SK-N-SH (cell line): ENCODE data around the gene CTNNB1. TPM values are rescaled to one million over a fixed set of nuclear protein-coding genes. Genes with fewer than 3 reads are reported as not detected.

Experiments
- CTCF ChIA-PET: fragments of 300-600, 350-600 bp; formaldehyde crosslinking; extraction: SDS; loops from one replicate; lab custom pipeline; 2021; lab: Yijun Ruan, JAX
- POLR2A ChIA-PET: fragments of 350-600 bp; sonication (Branson Sonifier 250); formaldehyde crosslinking; extraction: SDS; loops from one replicate; lab custom pipeline; 2020; ENCODE audit warnings: antibody characterized with exemption, inconsistent platforms; lab: Yijun Ruan, JAX
- DNase-seq: peaks from one replicate; pipeline ENCODE4 v3.0.0; 2012
- H2AFZ ChIP-seq: fragments of 200-600 bp; sonication (generic); 2 replicates; pipeline ENCODE4 v1.8.1; 2016; ENCODE audit warnings: antibody characterized with exemption, mild to moderate bottlenecking, low read depth
- H3F3A ChIP-seq: fragments of 200-600 bp; sonication (generic); replicated peaks from 2 replicates; pipeline ENCODE3; 2016; ENCODE audit warnings: antibody characterized with exemption, mild to moderate bottlenecking; ENCODE audit not compliant: insufficient read depth
- H3K27ac ChIP-seq, 2 experiments: fragments of 200-500 bp in 1 of 2; fragments of 200-600 bp in 1 of 2; sonication (Bioruptor generic) in 1 of 2; sonication (generic), shearing (Covaris generic) in 1 of 2; 2 replicates each; pipeline versions ENCODE4 v1.5.1 to v1.6.1; 2014 to 2016; ENCODE audit warnings: low read depth in 2 of 2, inconsistent platforms in 1 of 2, low read length in 1 of 2, mild to moderate bottlenecking in 1 of 2, mixed read lengths in 1 of 2
- H3K27me3 ChIP-seq: fragments of 200-600 bp; sonication (generic), shearing (Covaris generic); 2 replicates; pipeline ENCODE4 v1.6.1; 2016; ENCODE audit warnings: mixed run types; ENCODE audit not compliant: insufficient read depth
- H3K36me3 ChIP-seq, 2 experiments: fragments of 200-500 bp in 1 of 2; fragments of 200-600 bp in 1 of 2; sonication (Bioruptor generic) in 1 of 2; sonication (generic) in 1 of 2; replicated peaks in 1 of 2; 2 replicates each; pipeline versions ENCODE3 to v1.5.1; 2014 to 2016; ENCODE audit warnings: low read length in 1 of 2, mild to moderate bottlenecking in 1 of 2; ENCODE audit not compliant: insufficient read depth in 2 of 2, control insufficient read depth in 1 of 2
- H3K4me1 ChIP-seq, 2 experiments: fragments of 200-500 bp in 1 of 2; fragments of 200-600 bp in 1 of 2; sonication (Bioruptor generic) in 1 of 2; sonication (generic), shearing (Covaris generic) in 1 of 2; 2 replicates each; pipeline versions ENCODE4 v1.5.1 to v1.6.1; 2014 to 2016; ENCODE audit warnings: low read depth in 1 of 2, low read length in 1 of 2, mixed run types in 1 of 2; ENCODE audit not compliant: insufficient read depth in 2 of 2, control insufficient read depth in 1 of 2
- H3K4me2 ChIP-seq: fragments of 200-600 bp; sonication (generic), shearing (Covaris generic); 2 replicates; pipeline ENCODE4 v1.6.1; 2017; ENCODE audit warnings: mixed run types
- H3K4me3 ChIP-seq, 2 experiments: fragments of 200-500 bp in 1 of 2; fragments of 200-600 bp in 1 of 2; sonication (Bioruptor generic) in 1 of 2; sonication (generic), shearing (Covaris generic) in 1 of 2; 2 replicates each; pipeline versions ENCODE4 v1.5.1 to v1.8.1; 2014 to 2016; ENCODE audit warnings: low read depth in 2 of 2, inconsistent platforms in 1 of 2, low read length in 1 of 2, mild to moderate bottlenecking in 1 of 2, mixed read lengths in 1 of 2, moderate library complexity in 1 of 2
- H3K79me2 ChIP-seq: fragments of 200-600 bp; sonication (generic); 2 replicates; pipeline ENCODE4 v1.8.1; 2017; ENCODE audit warnings: mild to moderate bottlenecking; ENCODE audit not compliant: insufficient read depth
- H3K9ac ChIP-seq: fragments of 200-600 bp; sonication (generic); 2 replicates; pipeline ENCODE4 v1.6.1; 2017; ENCODE audit warnings: mixed run types
- H3K9me2 ChIP-seq: fragments of 200-600 bp; sonication (generic); 2 replicates; pipeline ENCODE4 v1.6.1; 2017; ENCODE audit warnings: mixed run types
- H3K9me3 ChIP-seq: fragments of 200-600 bp; sonication (generic); 2 replicates; pipeline ENCODE4 v1.6.1; 2017; ENCODE audit warnings: mixed run types, mild to moderate bottlenecking, moderate library complexity
- H4K20me1 ChIP-seq: fragments of 200-600 bp; sonication (generic); 2 replicates; pipeline ENCODE4 v1.6.1; 2017; ENCODE audit warnings: mild to moderate bottlenecking, mixed run types; ENCODE audit not compliant: insufficient read depth
- CHD2 ChIP-seq: fragments of 150-350 bp; IDR thresholded peaks from 2 replicates; pipeline ENCODE4 v1.6.1; 2018; ENCODE audit warnings: low read length; ENCODE audit not compliant: partially characterized antibody
- EP300 ChIP-seq, 2 experiments: IDR thresholded peaks; 2 replicates each; pipeline versions ENCODE4 v1.4.0 to v1.6.1; 2012; ENCODE audit warnings: borderline replicate concordance in 1 of 2, low read depth in 1 of 2, low read length in 1 of 2
- FOSL2 ChIP-seq: IDR thresholded peaks from 2 replicates; pipeline ENCODE4 v1.4.0; 2012; ENCODE audit warnings: low read depth, mild to moderate bottlenecking, moderate library complexity, borderline replicate concordance
- FOXJ3 ChIP-seq: sonication (generic); formaldehyde crosslinking; IDR thresholded peaks from 2 replicates; pipeline ENCODE4 v1.5.1; 2020; ENCODE audit warnings: mild to moderate bottlenecking, missing genetic modification reagents
- GABPA ChIP-seq: IDR thresholded peaks from 2 replicates; pipeline ENCODE4 v1.4.0; 2012; ENCODE audit warnings: low read depth, mild to moderate bottlenecking
- MEF2A ChIP-seq: IDR thresholded peaks from 2 replicates; pipeline ENCODE4 v1.4.0; 2012; ENCODE audit warnings: low read depth, borderline replicate concordance
- MXI1 ChIP-seq: IDR thresholded peaks from 2 replicates; pipeline ENCODE4 v1.6.1; 2012; ENCODE audit warnings: mild to moderate bottlenecking, low read depth, low read length, improper control_type of control experiment
- NFIC ChIP-seq: IDR thresholded peaks from 2 replicates; pipeline ENCODE4 v1.4.0; 2012; ENCODE audit warnings: borderline replicate concordance
- NRF1 ChIP-seq: IDR thresholded peaks from 2 replicates; pipeline ENCODE4 v1.6.1; 2012; ENCODE audit warnings: low read depth, mild to moderate bottlenecking, low read length
- RAD21 ChIP-seq: IDR thresholded peaks from 2 replicates; pipeline ENCODE4 v1.6.1; 2012; ENCODE audit warnings: mild to moderate bottlenecking, low read length
- RCOR1 ChIP-seq: fragments of 150-350 bp; IDR thresholded peaks from 2 replicates; pipeline ENCODE4 v1.6.1; 2017; ENCODE audit warnings: antibody characterized with exemption, low read length
- RFX5 ChIP-seq: IDR thresholded peaks from 2 replicates; pipeline ENCODE4 v1.6.1; 2012; ENCODE audit warnings: mild to moderate bottlenecking, improper control_type of control experiment, low read length
- RXRA ChIP-seq: IDR thresholded peaks from 2 replicates; pipeline ENCODE4 v1.4.0; 2012; ENCODE audit warnings: low read depth, mild to moderate bottlenecking, borderline replicate concordance
- SIN3A ChIP-seq: IDR thresholded peaks from 2 replicates; pipeline ENCODE4 v1.6.1; 2012; ENCODE audit warnings: low read depth, mild to moderate bottlenecking, low read length, moderate library complexity, borderline replicate concordance
- SMC3 ChIP-seq: IDR thresholded peaks from 2 replicates; pipeline ENCODE4 v1.6.1; 2012; ENCODE audit warnings: low read depth, low read length, improper control_type of control experiment
- TAF1 ChIP-seq: IDR thresholded peaks from 2 replicates; pipeline ENCODE4 v1.6.1; 2012; ENCODE audit warnings: low read depth, mild to moderate bottlenecking, low read length, moderate library complexity, borderline replicate concordance
- TCF12 ChIP-seq: IDR thresholded peaks from 2 replicates; pipeline ENCODE4 v1.4.0; 2012
- WGBS: methylation state at CpG from one replicate; pipeline ENCODE4 v1.1.6; 2017; ENCODE audit warnings: low lambda C conversion rate; 5-methylcytosine and 5-hydroxymethylcytosine counted together
- polyA plus RNA-seq, 3 experiments: library from polyadenylated mRNA; depleted of rRNA; stranded (reverse); fragments of >200 nt; gene quantifications; 2 replicates each; pipeline ENCODE4 v1.2.3, GENCODE V29; 2012
- TF ChIP-seq, protein P1 (sequence below): IDR thresholded peaks from 2 replicates; pipeline ENCODE4 v1.4.0; 2012; ENCODE audit warnings: low read depth, borderline replicate concordance
- TF ChIP-seq, protein P2 (sequence below): fragments of 200-600 bp; sonication (generic); IDR thresholded peaks from 2 replicates; pipeline ENCODE4 v1.6.1; 2017; ENCODE audit warnings: antibody characterized with exemption, mild to moderate bottlenecking, moderate library complexity
- TF ChIP-seq, protein P3 (sequence below): fragments of 150-350 bp; IDR thresholded peaks from 2 replicates; pipeline ENCODE4 v1.6.1; 2017; ENCODE audit warnings: antibody characterized with exemption, low read length, low read depth, borderline replicate concordance

CTNNB1 gene
- polyA plus RNA-seq, 1 of the 3 experiments (the other 2 are of a cell fraction) = 178 TPM

- TF ChIP-seq, protein P1, sequence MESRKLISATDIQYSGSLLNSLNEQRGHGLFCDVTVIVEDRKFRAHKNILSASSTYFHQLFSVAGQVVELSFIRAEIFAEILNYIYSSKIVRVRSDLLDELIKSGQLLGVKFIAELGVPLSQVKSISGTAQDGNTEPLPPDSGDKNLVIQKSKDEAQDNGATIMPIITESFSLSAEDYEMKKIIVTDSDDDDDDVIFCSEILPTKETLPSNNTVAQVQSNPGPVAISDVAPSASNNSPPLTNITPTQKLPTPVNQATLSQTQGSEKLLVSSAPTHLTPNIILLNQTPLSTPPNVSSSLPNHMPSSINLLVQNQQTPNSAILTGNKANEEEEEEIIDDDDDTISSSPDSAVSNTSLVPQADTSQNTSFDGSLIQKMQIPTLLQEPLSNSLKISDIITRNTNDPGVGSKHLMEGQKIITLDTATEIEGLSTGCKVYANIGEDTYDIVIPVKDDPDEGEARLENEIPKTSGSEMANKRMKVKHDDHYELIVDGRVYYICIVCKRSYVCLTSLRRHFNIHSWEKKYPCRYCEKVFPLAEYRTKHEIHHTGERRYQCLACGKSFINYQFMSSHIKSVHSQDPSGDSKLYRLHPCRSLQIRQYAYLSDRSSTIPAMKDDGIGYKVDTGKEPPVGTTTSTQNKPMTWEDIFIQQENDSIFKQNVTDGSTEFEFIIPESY = no peak
- TF ChIP-seq, protein P2, sequence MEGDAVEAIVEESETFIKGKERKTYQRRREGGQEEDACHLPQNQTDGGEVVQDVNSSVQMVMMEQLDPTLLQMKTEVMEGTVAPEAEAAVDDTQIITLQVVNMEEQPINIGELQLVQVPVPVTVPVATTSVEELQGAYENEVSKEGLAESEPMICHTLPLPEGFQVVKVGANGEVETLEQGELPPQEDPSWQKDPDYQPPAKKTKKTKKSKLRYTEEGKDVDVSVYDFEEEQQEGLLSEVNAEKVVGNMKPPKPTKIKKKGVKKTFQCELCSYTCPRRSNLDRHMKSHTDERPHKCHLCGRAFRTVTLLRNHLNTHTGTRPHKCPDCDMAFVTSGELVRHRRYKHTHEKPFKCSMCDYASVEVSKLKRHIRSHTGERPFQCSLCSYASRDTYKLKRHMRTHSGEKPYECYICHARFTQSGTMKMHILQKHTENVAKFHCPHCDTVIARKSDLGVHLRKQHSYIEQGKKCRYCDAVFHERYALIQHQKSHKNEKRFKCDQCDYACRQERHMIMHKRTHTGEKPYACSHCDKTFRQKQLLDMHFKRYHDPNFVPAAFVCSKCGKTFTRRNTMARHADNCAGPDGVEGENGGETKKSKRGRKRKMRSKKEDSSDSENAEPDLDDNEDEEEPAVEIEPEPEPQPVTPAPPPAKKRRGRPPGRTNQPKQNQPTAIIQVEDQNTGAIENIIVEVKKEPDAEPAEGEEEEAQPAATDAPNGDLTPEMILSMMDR = peak; percentile 68
- TF ChIP-seq RXRA (no peak), EP300 (IDR thresholded peaks at IDR 0.05; ENCODE audit: borderline replicate concordance in 1 of 2, low read depth in 1 of 2, low read length in 1 of 2) (no peak), SMC3 (no peak), MXI1 (peak; percentile 61; the same call in 1 of the 2 replicates), TCF12 (no peak), SIN3A (no peak)
Observed at GRCh38 chr3:41202834-41203345, 3.6 kb downstream of the CTNNB1 start (continued).

GRCh38 chr3:41204369-41204768 is 5.1 kb downstream of the CTNNB1 start:
- CTCF ChIA-PET = interaction anchor here (0.9 to 6.5 kb wide), 5 partner anchors 13 to 621 kb away, joined by 3 to 61 read pairs (median 4); no protein-coding TSS in a partner anchor
- peaks cover 94% of the 10 kb centered on the region for H4K20me1 ChIP-seq
- H3K36me3 ChIP-seq = peaks cover 0 to 9% of the 10 kb centered on the region in 2 experiments

More at GRCh38 chr3:41204369-41204768, 5.1 kb downstream of the CTNNB1 start:
- no peak overlapping the region for H2AFZ ChIP-seq
- no peak overlapping the region for H3K4me3 ChIP-seq
- peaks cover 13% of the 10 kb centered on the region in 2 experiments; a peak in 3 of 4 replicates for H3K4me1 ChIP-seq
- POLR2A ChIA-PET = interaction anchor here (0.6 kb wide), 1 partner anchor 11 kb away, joined by 3 read pairs; no protein-coding TSS in a partner anchor
- no peaks in the 10 kb centered on the region for H3K9me3 ChIP-seq
- no peaks in the 10 kb centered on the region for H3K27me3 ChIP-seq
- peaks cover 98% of the 10 kb centered on the region for H3K79me2 ChIP-seq
- no peaks in the 10 kb centered on the region for H3K9me2 ChIP-seq
- no peak overlapping the region; a peak in 1 of 4 replicates for H3K27ac ChIP-seq
- H3K9ac ChIP-seq = no peak overlapping the region
- no peaks in the 10 kb centered on the region for H3F3A ChIP-seq
- TF ChIP-seq MXI1 = no peak
- no peak for TF ChIP-seq RFX5
- TF ChIP-seq NRF1 = no peak
- no peak for TF ChIP-seq MEF2A
- TF ChIP-seq, protein P3, sequence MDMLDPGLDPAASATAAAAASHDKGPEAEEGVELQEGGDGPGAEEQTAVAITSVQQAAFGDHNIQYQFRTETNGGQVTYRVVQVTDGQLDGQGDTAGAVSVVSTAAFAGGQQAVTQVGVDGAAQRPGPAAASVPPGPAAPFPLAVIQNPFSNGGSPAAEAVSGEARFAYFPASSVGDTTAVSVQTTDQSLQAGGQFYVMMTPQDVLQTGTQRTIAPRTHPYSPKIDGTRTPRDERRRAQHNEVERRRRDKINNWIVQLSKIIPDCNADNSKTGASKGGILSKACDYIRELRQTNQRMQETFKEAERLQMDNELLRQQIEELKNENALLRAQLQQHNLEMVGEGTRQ = no peak
- TF ChIP-seq, protein P2 = no peak
- no peak for TF ChIP-seq FOSL2
- no peak for TF ChIP-seq TCF12
- TF ChIP-seq TAF1 = no peak
- TF ChIP-seq, protein P1 = no peak
- TF ChIP-seq GABPA = no peak
- TF ChIP-seq NFIC = no peak
- TF ChIP-seq EP300 (IDR thresholded peaks at IDR 0.05; ENCODE audit: borderline replicate concordance in 1 of 2, low read depth in 1 of 2, low read length in 1 of 2) = no peak
- TF ChIP-seq CHD2 = no peak
- no peak for TF ChIP-seq SIN3A
- TF ChIP-seq RAD21 = no peak
- TF ChIP-seq RCOR1 = no peak
- TF ChIP-seq FOXJ3 (CRISPR knock-in tag) = no peak
- TF ChIP-seq SMC3 = no peak
- peak overlapping the region; percentile 2; the same call in 1 of the 2 replicates for H3K4me2 ChIP-seq
- WGBS = 100% methylated on average over 1 of the region's 1 CpG
- DNase-seq = no peak
